Measurements from ENCODE around the gene CELSR1. TPM values are rescaled to one million over a fixed set of nuclear protein-coding genes. Genes with fewer than 3 reads are reported as not detected.

CELSR1 gene
- total RNA-seq, 1 donor from 2014 or later: 18.8 TPM

- TF ChIP-seq CTCF (IDR thresholded peaks at IDR 0.05; ENCODE audit: unreplicated experiment): no peak
- no peak for DNase-seq (ENCODE audit: low spot score in 2 of 2, unreplicated experiment in 2 of 2)
- H3K27ac Mint-ChIP-seq: no peak overlapping the region
- no peaks in the 10 kb centered on the region for H3K4me1 Mint-ChIP-seq
- H3K4me3 Mint-ChIP-seq: no peak overlapping the region
- no peaks in the 10 kb centered on the region for H3K27me3 Mint-ChIP-seq (ENCODE audit: low read depth)
- H3K9me3 Mint-ChIP-seq: peaks cover 19% of the 10 kb centered on the region
- peaks cover 16% of the 10 kb centered on the region for H3K36me3 Mint-ChIP-seq
These were observed 112.9 kb downstream of the CELSR1 start for GRCh38 chr22:46424496-46424895.

- no peak for TF ChIP-seq CTCF (IDR thresholded peaks at IDR 0.05; ENCODE audit: unreplicated experiment)
- no peaks in the 10 kb centered on the region for H3K27me3 Mint-ChIP-seq (ENCODE audit: low read depth)
- H3K4me3 Mint-ChIP-seq: no peak overlapping the region
- no peak for DNase-seq (ENCODE audit: low spot score in 2 of 2, unreplicated experiment in 2 of 2)
- H3K4me1 Mint-ChIP-seq: no peaks in the 10 kb centered on the region
- no peak overlapping the region for H3K27ac Mint-ChIP-seq
- H3K9me3 Mint-ChIP-seq: peaks cover 19% of the 10 kb centered on the region
- peaks cover 16% of the 10 kb centered on the region for H3K36me3 Mint-ChIP-seq
These were observed 114.5 kb downstream of the CELSR1 start for GRCh38 chr22:46422896-46423295.

GRCh38 chr22:46421267-46421666 lies 116.2 kb downstream of the CELSR1 start:
- Mint-ChIP-seq H3K9me3 (peaks cover 14% of the 10 kb centered on the region), H3K4me1 (no peaks in the 10 kb centered on the region), H3K36me3 (peaks cover 11% of the 10 kb centered on the region), H3K27me3 (ENCODE audit: low read depth) (no peaks in the 10 kb centered on the region), H3K27ac (no peak overlapping the region), H3K4me3 (no peak overlapping the region)
- no peak for DNase-seq (ENCODE audit: low spot score in 2 of 2, unreplicated experiment in 2 of 2)
- TF ChIP-seq CTCF (IDR thresholded peaks at IDR 0.05; ENCODE audit: unreplicated experiment): no peak

GRCh38 chr22:46419754-46420571 lies 117.5 kb downstream of the CELSR1 start:
- Mint-ChIP-seq H3K36me3 (no peaks in the 10 kb centered on the region), H3K4me1 (peaks cover 5% of the 10 kb centered on the region), H3K9me3 (peaks cover under 1% of the 10 kb centered on the region), H3K4me3 (no peak overlapping the region), H3K27ac (no peak overlapping the region), H3K27me3 (ENCODE audit: low read depth) (no peaks in the 10 kb centered on the region)
- TF ChIP-seq CTCF (IDR thresholded peaks at IDR 0.05; ENCODE audit: unreplicated experiment): no peak
- no peak for DNase-seq (ENCODE audit: low spot score in 2 of 2, unreplicated experiment in 2 of 2)

GRCh38 chr22:46418827-46419226 lies 118.6 kb downstream of the CELSR1 start:
- H3K9me3 Mint-ChIP-seq: no peaks in the 10 kb centered on the region
- DNase-seq (ENCODE audit: low spot score in 2 of 2, unreplicated experiment in 2 of 2): no peak
- H3K27ac Mint-ChIP-seq: no peak overlapping the region
- no peak for TF ChIP-seq CTCF (IDR thresholded peaks at IDR 0.05; ENCODE audit: unreplicated experiment)
- no peaks in the 10 kb centered on the region for H3K27me3 Mint-ChIP-seq (ENCODE audit: low read depth)
- peaks cover 5% of the 10 kb centered on the region for H3K4me1 Mint-ChIP-seq
- H3K36me3 Mint-ChIP-seq: no peaks in the 10 kb centered on the region
- no peak overlapping the region for H3K4me3 Mint-ChIP-seq
